ENCODE measurements around the gene ANKRD33.

- no peak for TF ChIP-seq CTCF (conservative IDR thresholded peaks at IDR 0.05; ENCODE audit: low read depth, low read length)
- no peak for TF ChIP-seq POLR2A (IDR thresholded peaks at IDR 0.05; ENCODE audit: low read depth, low read length)
- TF ChIP-seq RFX5 (IDR thresholded peaks at IDR 0.05; ENCODE audit: low read depth, low read length), result no peak
- no peak for TF ChIP-seq MAZ (IDR thresholded peaks at IDR 0.05; ENCODE audit: borderline replicate concordance, low read depth, low read length)
- no peak for TF ChIP-seq FOS (IDR thresholded peaks at IDR 0.05; ENCODE audit: low read depth, low read length)
- TF ChIP-seq USF2 (IDR thresholded peaks at IDR 0.05; ENCODE audit: low read depth, low read length), result no peak
- no peak for TF ChIP-seq BHLHE40 (IDR thresholded peaks at IDR 0.05; ENCODE audit: low read depth, low read length)
- TF ChIP-seq RCOR1 (IDR thresholded peaks at IDR 0.05; ENCODE audit: insufficient replicate concordance, low read length), result no peak
- no peak for TF ChIP-seq CEBPB (IDR thresholded peaks at IDR 0.05; ENCODE audit: low read depth, low read length)
- no peak for TF ChIP-seq RAD21 (IDR thresholded peaks at IDR 0.05; ENCODE audit: low read length)
- no peak for TF ChIP-seq CHD1 (IDR thresholded peaks at IDR 0.05; ENCODE audit: low read depth, low read length)
- TF ChIP-seq NFE2L2 (IDR thresholded peaks at IDR 0.05; ENCODE audit: low read depth, low read length), result no peak
- TF ChIP-seq MXI1 (IDR thresholded peaks at IDR 0.05; ENCODE audit: borderline replicate concordance, low read depth, low read length), result no peak
- no peak for TF ChIP-seq ELK1 (IDR thresholded peaks at IDR 0.05; ENCODE audit: borderline replicate concordance, low read depth, low read length)
Observed at GRCh38 chr12:51873251-51873994, 14.5 kb upstream of the ANKRD33 start.

Measured in IMR-90 (cell line).